ENCODE results near the gene NOP14. TPM values are rescaled to one million over a fixed set of nuclear protein-coding genes. Genes with fewer than 3 reads are reported as not detected.

NOP14 gene
- total RNA-seq, 2 experiments from 2014 or later: 21.8 TPM

GRCh38 chr4:2893772-2894171 is 69.4 kb downstream of the NOP14 start:
- H3K9me3 Mint-ChIP-seq: no peaks in the 10 kb centered on the region
- ATAC-seq (ENCODE audit: poor library complexity): no peak
- DNase-seq: no peak
- peaks cover 69% of the 10 kb centered on the region for H3K36me3 Mint-ChIP-seq (ENCODE audit: low read depth)
- Histone ChIP-seq H3K4me3 (ENCODE audit: low read length) (no peak overlapping the region), H3K4me1 (ENCODE audit: insufficient read depth, low read length) (no peaks in the 10 kb centered on the region), H3K27ac (ENCODE audit: low read depth in 1 of 2, low read length in 2 of 2) (no peak overlapping the region), H3K36me3 (ENCODE audit: insufficient read depth, low read length) (peaks cover 56% of the 10 kb centered on the region), H3K27me3 (ENCODE audit: control insufficient read depth in 1 of 2, insufficient read depth in 2 of 2, low read length in 2 of 2) (no peaks in the 10 kb centered on the region), H3K9me3 (ENCODE audit: control insufficient read depth in 1 of 2, insufficient read depth in 1 of 2, low read length in 2 of 2) (no peaks in the 10 kb centered on the region)
- CTCF ChIA-PET: interaction anchor here (0.8 kb wide), 1 partner anchor 130 kb away, joined by 3 read pairs; no protein-coding TSS in a partner anchor
- peak overlapping the region; percentile 33 for H3K27ac Mint-ChIP-seq
- intact Hi-C loops (cut with DNase I, micrococcal nuclease): no loop called here
- POLR2A ChIA-PET: no interaction called here
- H3K27me3 Mint-ChIP-seq: no peaks in the 10 kb centered on the region
- no peak overlapping the region for H3K4me3 Mint-ChIP-seq
- TF ChIP-seq CTCF (IDR thresholded peaks at IDR 0.05): no peak
- no peaks in the 10 kb centered on the region for H3K4me1 Mint-ChIP-seq (ENCODE audit: low read depth)

GRCh38 chr4:2891294-2891693 is 71.9 kb downstream of the NOP14 start:
- no peak for TF ChIP-seq CTCF (IDR thresholded peaks at IDR 0.05)
- intact Hi-C loops (cut with DNase I, micrococcal nuclease): no loop called here
- no peak overlapping the region for H3K4me3 Mint-ChIP-seq
- no peaks in the 10 kb centered on the region for H3K9me3 Mint-ChIP-seq
- DNase-seq (no peak), ATAC-seq (ENCODE audit: poor library complexity) (no peak)
- Histone ChIP-seq H3K36me3 (ENCODE audit: insufficient read depth, low read length) (peaks cover 58% of the 10 kb centered on the region), H3K27ac (ENCODE audit: low read depth in 1 of 2, low read length in 2 of 2) (no peak overlapping the region), H3K27me3 (ENCODE audit: control insufficient read depth in 1 of 2, insufficient read depth in 2 of 2, low read length in 2 of 2) (no peaks in the 10 kb centered on the region), H3K4me1 (ENCODE audit: insufficient read depth, low read length) (no peaks in the 10 kb centered on the region), H3K4me3 (ENCODE audit: low read length) (no peak overlapping the region), H3K9me3 (ENCODE audit: control insufficient read depth in 1 of 2, insufficient read depth in 1 of 2, low read length in 2 of 2) (no peaks in the 10 kb centered on the region)
- H3K4me1 Mint-ChIP-seq (ENCODE audit: low read depth): peaks cover 5% of the 10 kb centered on the region
- peak overlapping the region; percentile 29 for H3K27ac Mint-ChIP-seq
- POLR2A ChIA-PET: interaction anchor here (1.7 kb wide), 1 partner anchor 12 kb away, joined by 5 read pairs; no protein-coding TSS in a partner anchor
- H3K27me3 Mint-ChIP-seq: no peaks in the 10 kb centered on the region
- peaks cover 67% of the 10 kb centered on the region for H3K36me3 Mint-ChIP-seq (ENCODE audit: low read depth)
- CTCF ChIA-PET: no interaction called here

GRCh38 chr4:2888886-2889285 is 74.3 kb downstream of the NOP14 start:
- intact Hi-C loops (cut with DNase I, micrococcal nuclease): no loop called here

More at GRCh38 chr4:2888886-2889285, 74.3 kb downstream of the NOP14 start:
- no peak overlapping the region for H3K27ac ChIP-seq (ENCODE audit: low read depth in 1 of 2, low read length in 2 of 2)
- H3K9me3 Mint-ChIP-seq: no peaks in the 10 kb centered on the region
- H3K9me3 ChIP-seq (ENCODE audit: control insufficient read depth in 1 of 2, insufficient read depth in 1 of 2, low read length in 2 of 2): no peaks in the 10 kb centered on the region
- TF ChIP-seq CTCF (IDR thresholded peaks at IDR 0.05): no peak
- H3K27me3 Mint-ChIP-seq: no peaks in the 10 kb centered on the region
- peaks cover 15% of the 10 kb centered on the region for H3K4me1 Mint-ChIP-seq (ENCODE audit: low read depth)
- DNase-seq: no peak
- peaks cover 62% of the 10 kb centered on the region for H3K36me3 ChIP-seq (ENCODE audit: insufficient read depth, low read length)
- H3K4me3 Mint-ChIP-seq: no peak overlapping the region
- peak overlapping the region; percentile 52 for H3K27ac Mint-ChIP-seq
- ChIA-PET CTCF (no interaction called here), POLR2A (no interaction called here)
- peaks cover 70% of the 10 kb centered on the region for H3K36me3 Mint-ChIP-seq (ENCODE audit: low read depth)
- no peak overlapping the region for H3K4me3 ChIP-seq (ENCODE audit: low read length)
- ATAC-seq (ENCODE audit: poor library complexity): no peak
- H3K27me3 ChIP-seq (ENCODE audit: control insufficient read depth in 1 of 2, insufficient read depth in 2 of 2, low read length in 2 of 2): no peaks in the 10 kb centered on the region
- no peaks in the 10 kb centered on the region for H3K4me1 ChIP-seq (ENCODE audit: insufficient read depth, low read length)

Other genes starting within 250 kb of the NOP14 start
- 10 to 100 TPM; 43.8 to 49.1 TPM for gene TNIP2, start 207.1 kb downstream of the NOP14 start, total RNA-seq
- 10 to 100 TPM; 30.1 to 30.5 TPM for gene SH3BP2, start 170.3 kb downstream of the NOP14 start, total RNA-seq
- 100 to 1,000 TPM; 153 TPM for gene ADD1, start 119.6 kb downstream of the NOP14 start, total RNA-seq
- gene GRK4, start 165 bp upstream of the NOP14 start, total RNA-seq: 1 to 10 TPM; 1.2 to 1.8 TPM
- gene HTT-AS, start 111.1 kb upstream of the NOP14 start, total RNA-seq: not detected
- gene HTT, start 111.3 kb upstream of the NOP14 start, total RNA-seq: 10 to 100 TPM; 56.9 to 62.6 TPM

All from CD4-positive, alpha-beta T cell (primary cell).